ENCODE results near the gene ATOH7.
"Not testable (repeated sequence)": the region's sequence is repeated elsewhere in the genome, so short reads cannot be mapped to it uniquely, and the experiment has no call there.

The ATOH7 gene

DNA sequence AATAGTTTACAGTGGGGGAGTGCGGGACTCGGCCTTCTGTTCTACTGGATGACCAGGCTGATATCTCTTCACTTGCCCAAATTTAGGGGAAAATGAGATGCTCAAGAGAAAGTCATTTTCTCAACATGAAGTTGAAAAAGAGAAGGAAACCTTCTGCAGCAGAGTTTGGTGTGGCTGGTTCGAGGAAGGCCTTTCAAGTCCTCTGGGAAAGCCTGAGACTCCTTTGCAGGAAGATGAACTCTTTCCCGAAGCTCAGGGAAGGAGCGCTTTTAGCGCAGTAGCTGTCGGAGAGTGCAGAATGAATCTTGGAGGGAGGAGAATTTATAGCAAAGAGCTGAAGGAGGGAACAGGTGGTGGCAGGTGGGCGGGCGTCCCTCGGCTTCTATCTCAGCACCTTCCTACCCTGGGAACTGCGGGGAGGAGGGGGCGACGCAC is at the start of gene ATOH7:
Gene ATOH7, minus strand, starts transcription at position 297 of the 435 bp plus-strand sequence. CDS start 436 bp downstream, outside the sequence.
- DNase-seq (ENCODE audit: low read depth) = no peak
- H3K4me3 ChIP-seq (ENCODE audit: low read depth, low read length) = peak within 1 kb of the TSS; percentile 64
- TF ChIP-seq, protein P1, sequence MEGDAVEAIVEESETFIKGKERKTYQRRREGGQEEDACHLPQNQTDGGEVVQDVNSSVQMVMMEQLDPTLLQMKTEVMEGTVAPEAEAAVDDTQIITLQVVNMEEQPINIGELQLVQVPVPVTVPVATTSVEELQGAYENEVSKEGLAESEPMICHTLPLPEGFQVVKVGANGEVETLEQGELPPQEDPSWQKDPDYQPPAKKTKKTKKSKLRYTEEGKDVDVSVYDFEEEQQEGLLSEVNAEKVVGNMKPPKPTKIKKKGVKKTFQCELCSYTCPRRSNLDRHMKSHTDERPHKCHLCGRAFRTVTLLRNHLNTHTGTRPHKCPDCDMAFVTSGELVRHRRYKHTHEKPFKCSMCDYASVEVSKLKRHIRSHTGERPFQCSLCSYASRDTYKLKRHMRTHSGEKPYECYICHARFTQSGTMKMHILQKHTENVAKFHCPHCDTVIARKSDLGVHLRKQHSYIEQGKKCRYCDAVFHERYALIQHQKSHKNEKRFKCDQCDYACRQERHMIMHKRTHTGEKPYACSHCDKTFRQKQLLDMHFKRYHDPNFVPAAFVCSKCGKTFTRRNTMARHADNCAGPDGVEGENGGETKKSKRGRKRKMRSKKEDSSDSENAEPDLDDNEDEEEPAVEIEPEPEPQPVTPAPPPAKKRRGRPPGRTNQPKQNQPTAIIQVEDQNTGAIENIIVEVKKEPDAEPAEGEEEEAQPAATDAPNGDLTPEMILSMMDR (conservative IDR thresholded peaks at IDR 0.05; ENCODE audit: low read depth, low read length) = no peak

DNA sequence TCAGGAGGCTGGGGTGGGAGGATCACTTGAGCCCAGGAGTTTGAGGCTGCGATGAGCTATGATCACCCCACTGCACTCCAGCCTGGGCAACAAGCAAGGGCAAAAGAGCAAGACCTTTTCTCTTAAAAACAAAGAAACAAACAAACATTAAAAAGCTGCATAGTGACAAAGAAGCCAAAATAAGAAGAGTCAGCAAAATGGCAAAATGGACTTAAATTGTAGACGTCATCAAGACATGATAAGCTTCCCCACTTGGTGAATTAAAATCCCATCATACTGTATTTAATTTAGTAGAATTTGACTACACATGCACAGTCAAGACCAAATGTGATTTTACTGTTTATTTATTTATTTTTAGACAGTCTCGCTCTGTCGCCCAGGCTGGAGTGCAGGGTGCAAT is 48.8 kb upstream of the ATOH7 start:
- DNase-seq (ENCODE audit: low read depth) = no peak
- TF ChIP-seq, protein P1 (conservative IDR thresholded peaks at IDR 0.05; ENCODE audit: low read depth, low read length) = no peak
- H3K4me3 ChIP-seq (ENCODE audit: low read depth, low read length) = no peak overlapping the region

DNA sequence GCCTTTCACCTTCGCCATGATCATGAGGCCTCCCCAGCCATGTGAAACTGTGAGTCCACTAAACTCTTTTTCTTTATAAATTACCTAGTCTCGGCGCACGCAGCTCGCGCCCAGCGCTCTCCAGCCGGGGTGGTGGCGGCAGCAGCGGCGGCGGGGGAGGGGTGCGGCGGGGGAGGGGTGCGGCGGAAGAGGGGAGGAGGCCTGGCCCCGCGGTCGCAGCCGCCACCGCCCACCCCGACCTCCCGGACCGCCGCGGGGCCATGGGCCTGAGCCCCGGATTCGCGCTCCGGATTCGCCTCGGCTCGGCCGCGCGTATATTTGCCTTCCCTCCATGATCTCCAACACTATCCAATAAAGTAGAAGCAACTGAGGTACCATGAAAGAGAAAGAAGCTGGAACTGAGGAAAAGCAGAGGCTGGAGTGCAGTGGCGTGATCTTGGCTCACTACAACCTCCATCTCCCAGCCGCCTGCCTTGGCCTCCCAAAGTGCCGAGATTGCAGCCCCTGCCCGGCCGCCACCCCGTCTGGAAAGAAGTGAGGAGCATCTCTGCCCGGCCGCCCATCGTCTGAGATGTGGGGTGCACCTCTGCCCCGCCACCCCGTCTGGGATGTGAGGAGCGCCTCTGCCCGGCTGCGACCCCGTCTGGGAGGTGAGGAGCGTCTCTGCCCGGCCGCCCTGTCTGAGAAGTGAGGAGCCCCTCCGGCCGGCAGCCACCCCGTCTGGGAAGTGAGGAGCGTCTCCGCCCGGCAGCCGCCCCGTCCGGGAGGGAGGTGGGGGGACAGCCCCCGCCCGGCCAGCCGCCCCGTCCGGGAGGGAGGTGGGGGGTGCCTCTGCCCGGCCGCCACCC is 47.2 kb upstream of the ATOH7 start:
- H3K4me3 ChIP-seq (ENCODE audit: low read depth, low read length); DNase-seq (ENCODE audit: low read depth): not testable (repeated sequence)

DNA sequence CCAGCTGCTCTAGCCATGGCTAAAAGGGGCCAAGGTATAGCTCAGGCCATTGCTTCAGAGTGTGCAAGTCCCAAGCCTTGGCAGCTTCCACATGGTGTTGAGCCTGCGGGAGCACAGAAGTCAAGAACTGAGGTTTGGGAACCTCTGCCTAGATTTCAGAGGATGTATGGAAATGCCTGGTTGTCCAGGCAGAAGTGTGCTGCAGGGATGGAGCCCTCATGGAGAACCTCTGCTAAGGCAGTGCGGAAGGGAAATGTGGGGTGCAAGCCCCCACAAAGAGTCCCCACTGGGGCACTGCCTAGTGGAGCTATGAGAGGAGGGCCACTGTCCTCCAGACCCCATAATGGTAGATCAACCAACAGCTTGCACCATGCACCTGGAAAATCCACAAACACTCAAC is 45.9 kb upstream of the ATOH7 start:
- H3K4me3 ChIP-seq (ENCODE audit: low read depth, low read length); DNase-seq (ENCODE audit: low read depth): not testable (repeated sequence)

DNA sequence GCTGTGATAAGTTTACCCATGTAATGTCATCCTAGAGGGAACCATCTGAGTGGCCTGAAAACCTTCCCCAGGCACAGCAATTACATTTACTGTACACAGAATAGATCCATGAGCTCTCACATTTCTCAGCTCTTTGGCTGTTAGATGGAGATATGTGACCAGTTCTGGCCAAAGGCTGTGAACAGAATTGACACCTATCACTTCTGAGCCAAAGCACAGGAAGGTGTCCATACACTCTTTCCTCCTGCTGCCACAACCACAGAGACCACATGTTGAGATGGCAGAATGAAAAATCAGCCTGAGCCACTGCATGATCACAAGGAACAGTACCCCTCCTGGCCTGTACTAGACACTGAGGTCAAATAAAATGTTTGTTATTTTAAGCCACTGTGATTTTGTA is 44.3 kb upstream of the ATOH7 start:
- DNase-seq (ENCODE audit: low read depth) = no peak
- TF ChIP-seq, protein P1 (conservative IDR thresholded peaks at IDR 0.05; ENCODE audit: low read depth, low read length) = no peak
- no peak overlapping the region for H3K4me3 ChIP-seq (ENCODE audit: low read depth, low read length)

DNA sequence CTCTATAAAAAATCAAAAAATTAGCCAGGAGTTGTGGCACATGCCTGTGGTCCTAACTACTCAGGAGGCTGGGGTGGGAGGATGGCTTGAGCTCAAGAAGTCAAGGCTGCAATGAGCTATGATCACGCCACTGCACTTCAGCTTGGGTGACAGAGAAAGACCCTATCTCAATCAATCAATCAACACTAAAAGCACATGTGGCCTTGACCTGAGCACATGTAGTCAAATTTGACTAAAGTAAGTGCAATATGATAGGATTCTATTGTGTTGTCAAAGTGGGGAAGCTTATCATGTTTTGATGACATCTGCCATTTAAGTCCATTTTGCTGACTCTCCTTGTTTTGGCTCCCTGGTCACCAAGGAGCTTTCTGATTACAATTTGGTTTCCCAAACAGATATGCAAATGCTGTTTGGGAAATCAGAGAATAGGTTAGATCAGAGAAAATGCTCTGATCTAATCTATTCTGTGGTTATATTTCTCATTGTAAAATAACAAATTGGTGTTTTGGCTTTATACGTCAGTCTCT is 43.8 kb upstream of the ATOH7 start:
- H3K4me3 ChIP-seq (ENCODE audit: low read depth, low read length) = no peak overlapping the region
- TF ChIP-seq, protein P1 (conservative IDR thresholded peaks at IDR 0.05; ENCODE audit: low read depth, low read length) = no peak
- no peak for DNase-seq (ENCODE audit: low read depth)

DNA sequence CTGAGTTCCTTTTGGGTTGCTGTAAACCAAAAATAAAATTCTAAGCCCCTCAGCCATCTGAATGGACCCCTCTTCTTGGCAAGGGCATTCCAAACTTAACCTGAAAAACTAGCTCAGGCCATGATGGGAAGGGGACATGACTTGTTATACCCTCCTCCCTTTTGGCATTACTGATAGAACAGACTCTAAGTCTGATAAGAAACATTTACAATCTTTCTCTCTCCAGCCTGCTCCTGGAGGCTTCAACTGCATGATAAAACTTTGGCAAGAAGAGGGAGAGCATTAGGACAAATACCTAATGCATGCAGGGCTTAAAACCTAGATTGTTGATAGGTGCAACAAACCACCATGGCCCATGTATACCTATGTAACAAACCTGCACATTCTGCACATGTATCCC is 40.9 kb upstream of the ATOH7 start:
- no peak overlapping the region for H3K4me3 ChIP-seq (ENCODE audit: low read depth, low read length)
- DNase-seq (ENCODE audit: low read depth) = no peak
- TF ChIP-seq, protein P1 (conservative IDR thresholded peaks at IDR 0.05; ENCODE audit: low read depth, low read length) = no peak

Data from choroid plexus epithelial cell (primary cell).